DND-41 (cell line): ENCODE data around the gene CACNB4.

Source experiments
- CTCF ChIP-seq: IDR thresholded peaks from 2 replicates; pipeline ENCODE4 v1.5.1; 2012; ENCODE audit warnings: borderline replicate concordance, low read length, moderate library complexity, mild to moderate bottlenecking; ENCODE audit not compliant: poor library complexity, severe bottlenecking; ENCODE audit errors: extremely low read depth
- EZH2 ChIP-seq: IDR thresholded peaks from 3 replicates; pipeline ENCODE4 v1.6.1; 2012; ENCODE audit warnings: borderline replicate concordance, low read depth, mild to moderate bottlenecking, moderate library complexity, low read length, inconsistent platforms; ENCODE audit not compliant: severe bottlenecking

GRCh38 chr2:151816843-151817242, 282.0 kb downstream of the CACNB4 start:
- TF ChIP-seq CTCF = no peak
- TF ChIP-seq EZH2 = no peak
